HG03342 (cell line): ENCODE results near the gene LPAR1.

Source experiments
- ATAC-seq: cut with Tn5 transposase; IDR thresholded peaks from one replicate; pipeline ENCODE4 v1.9.1; 2021; ENCODE audit warnings: mild to moderate bottlenecking, moderate library complexity; ENCODE audit not compliant: unreplicated experiment

LPAR1 gene

GRCh38 chr9:110922145-110922544, 116.1 kb downstream of the LPAR1 start:
- ATAC-seq, result no peak

DNA sequence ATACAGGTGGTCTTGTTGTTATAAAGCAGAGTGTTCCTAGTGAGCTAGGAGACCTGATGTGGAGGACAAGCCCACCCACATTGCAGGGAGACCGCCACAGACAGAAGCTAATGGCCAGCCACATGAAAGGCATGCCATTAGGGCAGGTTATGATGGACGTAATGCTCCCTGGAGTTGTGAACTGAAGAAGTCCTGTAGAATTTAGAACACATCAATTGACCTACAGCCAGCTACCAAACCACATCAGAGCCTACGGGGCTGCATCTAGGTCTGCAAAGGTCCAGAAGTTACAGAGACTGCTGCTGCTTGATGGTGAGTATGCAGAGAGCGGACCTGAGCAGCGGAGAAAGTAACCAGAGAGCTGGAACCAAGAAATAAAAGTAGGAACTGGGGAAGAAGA, 116.6 kb downstream of the LPAR1 start:
- no peak for ATAC-seq

DNA sequence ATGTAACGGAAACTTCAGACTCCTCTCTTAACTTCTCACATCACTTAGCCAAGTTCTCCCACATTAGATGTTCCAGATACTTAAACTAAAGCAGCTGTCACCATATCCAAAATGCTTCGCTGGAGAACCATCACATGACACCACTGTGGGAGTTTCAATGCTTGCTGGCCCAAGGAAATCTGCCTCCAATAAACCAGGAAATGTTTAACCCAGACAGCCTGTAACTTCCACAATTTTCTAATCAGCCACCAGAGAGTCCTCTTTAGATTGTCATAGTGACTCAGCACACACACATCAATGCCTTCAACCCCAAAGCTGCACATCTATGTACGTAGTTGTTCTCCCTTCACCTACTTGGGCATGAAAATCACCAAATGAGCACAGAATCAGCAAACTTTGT, 118.7 kb downstream of the LPAR1 start:
- ATAC-seq, result no peak

DNA sequence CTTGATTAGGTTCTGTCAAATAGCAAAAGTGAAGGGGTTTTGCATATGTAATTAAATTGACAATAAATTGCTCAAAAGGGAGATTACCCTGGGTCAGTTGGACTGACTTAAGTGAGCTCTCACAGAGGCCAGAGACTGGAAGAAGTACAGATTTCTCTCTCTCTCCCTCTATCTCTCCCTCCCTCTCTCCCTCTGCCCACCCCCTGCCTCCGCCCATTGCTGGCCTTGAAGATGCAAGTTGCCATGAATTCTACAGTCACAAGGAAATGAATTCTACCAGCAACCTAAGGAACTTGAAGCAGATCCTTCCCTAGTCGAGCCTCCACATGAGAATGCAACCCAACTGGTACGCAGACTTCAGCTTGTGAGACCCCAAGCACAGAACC, 119.2 kb downstream of the LPAR1 start:
- ATAC-seq, result no peak

GRCh38 chr9:110918316-110919049, 119.8 kb downstream of the LPAR1 start:
- ATAC-seq, result no peak

GRCh38 chr9:110916403-110916802, 121.9 kb downstream of the LPAR1 start:
- no peak for ATAC-seq

DNA sequence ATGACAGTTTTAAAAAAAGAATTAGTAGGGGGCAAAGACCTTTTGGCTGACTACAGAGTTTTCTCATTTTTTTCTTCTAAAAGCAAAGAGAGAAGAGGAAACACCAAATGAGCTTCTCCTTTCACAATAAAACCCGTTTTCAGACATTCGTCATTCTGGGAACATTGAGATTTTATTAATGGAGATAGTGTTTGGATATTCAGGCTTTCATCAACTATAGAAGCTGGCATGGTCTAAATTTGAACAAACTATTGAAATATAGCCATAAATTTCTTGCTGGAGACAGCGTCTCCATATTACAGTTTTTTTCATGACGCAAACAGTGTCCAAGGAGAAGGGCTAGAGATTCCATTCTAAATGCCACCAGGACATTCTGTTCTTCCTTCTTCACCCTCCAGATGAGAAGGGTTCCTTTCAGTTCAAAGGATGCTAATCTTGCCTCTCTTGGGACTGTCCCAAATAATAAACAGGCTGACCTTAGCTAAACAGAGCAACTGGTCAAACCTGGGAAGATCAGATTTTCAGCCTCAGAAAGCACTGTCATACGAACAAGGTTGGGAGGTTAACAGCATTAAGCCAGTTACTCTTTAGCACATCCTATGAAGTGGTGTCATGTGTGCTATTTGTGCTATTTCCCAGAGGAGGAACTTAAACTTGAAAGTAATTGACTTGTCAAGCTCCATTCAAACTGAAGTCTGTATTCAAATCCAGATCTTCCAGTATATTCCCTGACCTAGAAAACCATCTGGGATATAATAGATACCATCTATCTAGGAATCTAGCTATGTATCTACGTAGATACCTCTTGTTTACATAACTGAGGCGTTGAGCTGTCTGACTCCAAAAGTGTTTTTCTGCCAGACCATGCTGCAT, 125.6 kb downstream of the LPAR1 start:
- no peak for ATAC-seq

DNA sequence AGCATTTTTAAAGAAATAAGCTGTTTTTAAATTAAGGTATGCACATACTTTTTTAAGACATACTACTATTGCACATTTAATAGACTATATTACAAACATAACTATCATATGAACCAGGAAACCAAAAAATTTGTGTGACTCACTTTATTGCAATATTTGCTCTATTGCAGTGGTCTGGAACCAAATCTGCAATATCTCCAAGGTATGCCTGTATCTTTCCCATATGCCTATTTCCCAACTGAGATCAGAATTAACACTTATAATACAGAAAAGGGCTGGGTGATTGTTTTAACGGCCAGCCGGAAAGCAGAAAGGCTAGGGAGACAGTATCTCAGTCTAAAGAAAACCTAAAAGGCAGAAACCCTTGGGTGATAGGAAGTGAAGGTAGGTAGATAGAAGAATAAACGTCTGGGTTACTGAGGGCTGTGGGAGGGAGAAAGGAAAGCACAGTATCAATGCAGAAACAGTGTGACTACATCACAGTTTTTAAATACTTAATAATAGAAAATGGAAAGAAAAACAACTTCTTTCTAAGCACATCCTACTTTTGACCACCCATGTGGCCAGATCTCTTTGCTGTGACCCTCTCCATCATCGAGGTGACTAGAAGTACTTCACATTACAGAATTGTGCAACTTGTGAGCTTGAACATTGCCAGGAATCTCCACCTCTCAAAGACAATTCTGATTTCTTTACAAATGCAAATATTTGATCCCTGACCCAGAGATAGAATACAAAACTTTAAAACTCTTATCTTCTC, 126.4 kb downstream of the LPAR1 start:
- ATAC-seq, result no peak

GRCh38 chr9:110908894-110909293, 129.4 kb downstream of the LPAR1 start:
- ATAC-seq, result no peak

DNA sequence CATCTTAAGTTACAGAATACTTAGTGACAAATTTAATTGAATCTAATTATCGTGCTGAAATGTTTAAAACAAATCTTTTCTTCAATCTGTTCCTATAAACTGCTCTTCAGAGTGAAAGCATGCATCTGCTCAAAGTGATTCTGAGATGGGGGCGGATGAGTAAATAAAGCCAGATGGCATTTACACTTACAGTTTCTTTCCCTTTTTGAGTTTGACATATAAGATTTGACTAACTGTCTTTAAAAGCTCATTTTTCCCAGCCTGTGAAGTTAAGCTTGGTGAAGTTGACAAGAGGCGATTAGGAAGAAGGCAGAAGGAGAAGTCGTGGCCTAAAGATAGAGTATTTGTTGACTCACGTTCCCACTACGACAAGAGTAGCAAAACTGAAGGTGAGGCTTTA, 137.4 kb downstream of the LPAR1 start:
- ATAC-seq, result no peak

GRCh38 chr9:110900456-110900855, 137.8 kb downstream of the LPAR1 start:
- no peak for ATAC-seq

GRCh38 chr9:110898866-110899265, 139.4 kb downstream of the LPAR1 start:
- no peak for ATAC-seq

- no peak for ATAC-seq
These were observed 139.9 kb downstream of the LPAR1 start for GRCh38 chr9:110898358-110898757.

GRCh38 chr9:110897943-110898342, 140.3 kb downstream of the LPAR1 start:
- ATAC-seq, result no peak

- no peak for ATAC-seq
These were observed 142.9 kb downstream of the LPAR1 start for GRCh38 chr9:110895147-110895905.

DNA sequence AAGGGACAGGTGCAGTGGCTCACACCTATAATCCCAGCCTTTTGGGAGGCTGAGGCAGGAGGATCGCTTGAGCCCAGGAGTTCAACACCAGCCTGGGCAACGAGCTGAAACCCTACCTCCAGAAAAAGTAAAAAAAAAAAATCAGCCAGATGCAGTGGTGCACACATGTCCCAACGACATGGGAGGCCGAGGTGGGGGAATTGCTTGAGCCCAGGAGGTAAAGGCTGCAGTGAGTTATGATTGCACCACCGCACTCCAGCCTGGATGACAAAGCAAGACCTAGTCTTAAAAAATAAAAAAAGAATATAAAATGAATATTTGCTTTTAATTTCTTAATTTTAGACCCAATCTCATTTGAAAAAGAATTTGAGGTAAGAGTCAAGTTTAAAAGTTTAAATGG, 143.5 kb downstream of the LPAR1 start:
- no peak for ATAC-seq

DNA sequence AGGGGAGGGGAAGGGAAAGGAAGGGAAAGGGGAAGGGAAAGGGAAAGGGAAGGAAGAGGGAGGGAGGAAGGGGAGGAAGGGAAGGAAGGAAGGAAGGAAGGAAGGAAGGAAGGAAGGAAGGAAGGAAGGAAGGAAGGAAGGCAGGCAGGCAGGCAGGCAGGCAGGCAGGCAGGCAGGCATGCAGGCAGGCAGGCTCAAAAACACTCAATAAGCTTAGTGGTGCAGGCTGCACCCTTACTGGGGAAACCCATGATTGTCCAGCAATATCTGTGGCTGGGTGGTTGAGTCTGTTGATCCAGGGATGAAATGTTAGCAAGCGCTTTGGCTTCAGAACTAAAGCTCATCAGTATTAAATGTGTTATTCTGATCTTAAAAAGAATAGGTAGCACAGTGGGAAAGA, 145.6 kb downstream of the LPAR1 start:
- ATAC-seq, result no peak

- ATAC-seq, result no peak
These were observed 146.5 kb downstream of the LPAR1 start for GRCh38 chr9:110891760-110892159.

DNA sequence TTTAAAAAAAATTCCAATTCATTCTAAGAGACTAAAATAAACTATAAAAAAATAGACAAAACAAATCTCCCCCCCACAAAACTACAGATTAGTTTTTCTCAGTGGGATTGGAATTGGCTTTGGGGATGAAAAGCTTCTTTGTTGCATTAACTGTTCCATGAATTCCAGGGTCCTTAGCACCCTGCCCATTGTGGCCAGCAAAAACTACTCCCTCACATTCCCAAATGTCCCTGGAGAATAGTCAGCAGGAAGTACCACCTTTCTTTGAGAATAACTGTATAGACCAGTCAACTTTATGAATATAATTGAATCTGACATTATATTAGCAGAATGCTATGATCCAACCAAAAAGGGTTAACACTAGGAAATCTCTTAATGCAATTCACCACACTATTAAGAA, 147.9 kb downstream of the LPAR1 start:
- ATAC-seq, result no peak

DNA sequence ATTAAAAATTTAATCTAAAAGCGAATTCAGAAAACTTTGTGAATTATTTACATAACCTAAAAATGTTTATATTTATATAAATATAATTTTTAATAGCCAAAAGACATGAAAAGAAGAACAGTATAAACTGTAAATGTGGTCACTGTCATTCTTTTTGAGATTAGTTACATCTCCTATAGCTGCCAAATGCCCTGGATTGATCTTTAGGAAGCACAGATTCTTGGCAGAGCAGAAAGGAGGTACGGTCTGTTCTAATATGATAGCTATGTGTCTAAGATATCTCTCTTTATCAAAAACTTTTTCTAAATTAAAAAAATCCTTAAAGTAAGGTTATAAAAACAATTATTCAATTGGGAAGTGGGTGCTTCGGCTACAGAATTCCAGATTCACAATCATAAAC, 151.0 kb downstream of the LPAR1 start:
- no peak for ATAC-seq

- no peak for ATAC-seq
These were observed 151.4 kb downstream of the LPAR1 start for GRCh38 chr9:110886832-110887231.
